ENCODE results near the gene PDE4D. TPM values are rescaled to one million over a fixed set of nuclear protein-coding genes. Genes with fewer than 3 reads are reported as not detected.

PDE4D gene
- polyA plus RNA-seq, 1 donor (not counting 4 experiments of a cell fraction or from before 2014, with no cell fraction given) = 3.6 TPM

GRCh38 chr5:59180515-59180914 lies 713.0 kb downstream of the PDE4D start:
- H3K27ac ChIP-seq (ENCODE audit: control insufficient read depth, insufficient read depth, low read length) = no peak overlapping the region
- H3K27me3 ChIP-seq (ENCODE audit: control insufficient read depth, extremely low read depth, insufficient read depth, low read length) = no peaks in the 10 kb centered on the region
- no peaks in the 10 kb centered on the region for H3K4me1 ChIP-seq (ENCODE audit: control insufficient read depth, extremely low read depth, insufficient read depth, low read length)
- no peaks in the 10 kb centered on the region for H3K9me3 ChIP-seq (ENCODE audit: control insufficient read depth, low read depth, low read length)
- H3K9ac ChIP-seq (ENCODE audit: control insufficient read depth, extremely low read depth, insufficient read depth, low read length) = no peak overlapping the region
- H3K9me1 ChIP-seq (ENCODE audit: control insufficient read depth, extremely low read depth, insufficient read depth, low read length) = no peaks in the 10 kb centered on the region
- dilution Hi-C loops (cut with MboI; ENCODE audit: extremely low pct_ligation_motif_present, low sequenced_read_pairs) = loop anchor here (25.0 kb wide), 1 partner anchor 182 kb away; no protein-coding TSS in a partner anchor
- FAIRE-seq = no peak
- no peak overlapping the region for H3K4me3 ChIP-seq (ENCODE audit: control insufficient read depth in 2 of 3, extremely low read depth in 1 of 3, insufficient read depth in 2 of 3, low read depth in 1 of 3, low read length in 3 of 3)
- DNase-seq (ENCODE audit: low read depth, low spot score) = no peak
- no peak overlapping the region for H3K4me2 ChIP-seq (ENCODE audit: control insufficient read depth, extremely low read depth, insufficient read depth, low read depth, low read length)
- no peaks in the 10 kb centered on the region for H3K79me2 ChIP-seq (ENCODE audit: control insufficient read depth, insufficient read depth, low read length)
- no peak for TF ChIP-seq EZH2 (IDR thresholded peaks at IDR 0.05; ENCODE audit: low read length)
- no peak for TF ChIP-seq CTCF (optimal IDR thresholded peaks at IDR 0.05 in 1 of 3, IDR thresholded peaks at IDR 0.05 in 1 of 3, conservative IDR thresholded peaks at IDR 0.05 in 1 of 3; ENCODE audit: extremely low read depth in 1 of 3, insufficient read depth in 2 of 3, low read length in 3 of 3)
- H3K36me3 ChIP-seq (ENCODE audit: control insufficient read depth in 2 of 2, extremely low read depth in 1 of 2, insufficient read depth in 2 of 2, low read length in 2 of 2) = no peaks in the 10 kb centered on the region
- H4K20me1 ChIP-seq (ENCODE audit: control insufficient read depth, extremely low read depth, insufficient read depth, low read length) = no peaks in the 10 kb centered on the region
- H2AFZ ChIP-seq (ENCODE audit: control insufficient read depth, low read length) = no peak overlapping the region

- dilution Hi-C loops (cut with MboI; ENCODE audit: extremely low pct_ligation_motif_present, low sequenced_read_pairs) = loop anchor here (25.0 kb wide), 1 partner anchor 183 kb away; no protein-coding TSS in a partner anchor
- Histone ChIP-seq H3K9me3 (ENCODE audit: control insufficient read depth, low read depth, low read length) (no peaks in the 10 kb centered on the region), H3K27me3 (ENCODE audit: control insufficient read depth, extremely low read depth, insufficient read depth, low read length) (no peaks in the 10 kb centered on the region), H3K4me1 (ENCODE audit: control insufficient read depth, extremely low read depth, insufficient read depth, low read length) (no peaks in the 10 kb centered on the region), H3K79me2 (ENCODE audit: control insufficient read depth, insufficient read depth, low read length) (no peaks in the 10 kb centered on the region), H3K36me3 (ENCODE audit: control insufficient read depth in 2 of 2, extremely low read depth in 1 of 2, insufficient read depth in 2 of 2, low read length in 2 of 2) (no peaks in the 10 kb centered on the region), H3K9me1 (ENCODE audit: control insufficient read depth, extremely low read depth, insufficient read depth, low read length) (no peaks in the 10 kb centered on the region), H3K27ac (ENCODE audit: control insufficient read depth, insufficient read depth, low read length) (no peak overlapping the region), H2AFZ (ENCODE audit: control insufficient read depth, low read length) (no peak overlapping the region), H3K4me2 (ENCODE audit: control insufficient read depth, extremely low read depth, insufficient read depth, low read depth, low read length) (no peak overlapping the region), H4K20me1 (ENCODE audit: control insufficient read depth, extremely low read depth, insufficient read depth, low read length) (no peaks in the 10 kb centered on the region), H3K9ac (ENCODE audit: control insufficient read depth, extremely low read depth, insufficient read depth, low read length) (no peak overlapping the region), H3K4me3 (ENCODE audit: control insufficient read depth in 2 of 3, extremely low read depth in 1 of 3, insufficient read depth in 2 of 3, low read depth in 1 of 3, low read length in 3 of 3) (no peak overlapping the region)
- no peak for DNase-seq (ENCODE audit: low read depth, low spot score)
- TF ChIP-seq CTCF (optimal IDR thresholded peaks at IDR 0.05 in 1 of 3, IDR thresholded peaks at IDR 0.05 in 1 of 3, conservative IDR thresholded peaks at IDR 0.05 in 1 of 3; ENCODE audit: extremely low read depth in 1 of 3, insufficient read depth in 2 of 3, low read length in 3 of 3) (no peak), EZH2 (IDR thresholded peaks at IDR 0.05; ENCODE audit: low read length) (no peak)
- no peak for FAIRE-seq
Observed at GRCh38 chr5:59179704-59180103, 713.8 kb downstream of the PDE4D start.
